Suprapubic skin (tissue), 4 donors: ENCODE data around the gene PLXNB2.

Source experiments
- CTCF ChIP-seq, 2 donors: fragments of 200-600 bp in 1 of 2; fragments of 450-650 bp in 1 of 2; sonication (generic) in 1 of 2; IDR thresholded peaks; one replicate each; pipeline ENCODE4 v1.5.1; 2016 to 2019; ENCODE audit warnings: antibody characterized with exemption in 2 of 2, mild to moderate bottlenecking in 1 of 2, moderate library complexity in 1 of 2
- EP300 ChIP-seq: sonication (generic); formaldehyde crosslinking; IDR thresholded peaks from one replicate; pipeline ENCODE4 v1.6.1; 2017; ENCODE audit warnings: antibody characterized with exemption
- POLR2A ChIP-seq, 2 donors: fragments of 450-650 bp; IDR thresholded peaks; one replicate each; pipeline ENCODE4 v1.6.1; 2017; ENCODE audit warnings: antibody characterized with exemption in 2 of 2, mild to moderate bottlenecking in 2 of 2, moderate library complexity in 2 of 2
- POLR2AphosphoS5 ChIP-seq, 3 donors: sonication (generic); formaldehyde crosslinking; IDR thresholded peaks; one replicate each; pipeline ENCODE4 v1.6.1; 2017; ENCODE audit warnings: antibody characterized with exemption in 3 of 3

- TF ChIP-seq CTCF (IDR thresholded peaks at IDR 0.05), result no peak
- no peak for TF ChIP-seq POLR2A (IDR thresholded peaks at IDR 0.05)
- no peak for TF ChIP-seq EP300
- no peak for TF ChIP-seq POLR2AphosphoS5 (IDR thresholded peaks at IDR 0.05)
Observed at GRCh38 chr22:50297510-50298265, 9.8 kb downstream of the PLXNB2 start.
